BE2C (cell line): ENCODE results near the gene GAD1.

ENCODE experiments used
- DNase-seq: peaks from one replicate; pipeline ENCODE4 v3.0.0-alpha.2; 2020
- H3K27me3 ChIP-seq: fragments of 250-450 bp; sonication (Bioruptor Pico); 2 replicates; pipeline ENCODE4 v1.5.1; 2020; ENCODE audit warnings: mild to moderate bottlenecking
- H3K36me3 ChIP-seq: fragments of 250-450 bp; sonication (Bioruptor Pico); 2 replicates; pipeline ENCODE4 v1.5.1; 2020; ENCODE audit warnings: mild to moderate bottlenecking
- H3K4me1 ChIP-seq: fragments of 250-450 bp; sonication (Bioruptor Pico); 2 replicates; pipeline ENCODE4 v1.5.1; 2020
- H3K4me3 ChIP-seq: 2 replicates; pipeline ENCODE4 v1.5.1; 2011; ENCODE audit warnings: low read depth, low read length
- H3K9me3 ChIP-seq: fragments of 250-450 bp; sonication (Bioruptor Pico); 2 replicates; pipeline ENCODE4 v1.5.1; 2020
- TF ChIP-seq, protein P1 (sequence below): IDR thresholded peaks from 2 replicates; pipeline ENCODE4 v1.5.1; 2012; ENCODE audit warnings: mild to moderate bottlenecking, low read depth, low read length

The GAD1 gene

DNA sequence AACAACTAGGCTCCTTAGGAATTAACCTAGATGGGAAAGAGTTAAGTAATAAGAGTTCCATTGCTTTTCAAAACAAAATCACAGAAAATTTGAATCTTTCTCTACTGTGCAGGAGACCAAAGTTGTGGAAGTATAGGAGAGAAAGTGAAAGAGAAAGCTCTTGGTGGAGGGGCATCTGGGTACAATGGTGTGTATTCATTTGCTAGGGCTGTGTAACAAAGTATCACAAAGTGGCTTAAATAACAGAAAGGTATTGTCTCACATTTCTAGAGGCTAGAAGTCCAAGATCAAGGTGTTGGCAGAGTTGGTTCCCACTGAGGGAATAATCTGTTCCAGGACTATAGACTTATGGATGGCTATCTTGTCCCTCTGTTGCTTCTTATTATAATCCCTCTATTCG lies 61.8 kb downstream of the GAD1 start:
- TF ChIP-seq, protein P1, sequence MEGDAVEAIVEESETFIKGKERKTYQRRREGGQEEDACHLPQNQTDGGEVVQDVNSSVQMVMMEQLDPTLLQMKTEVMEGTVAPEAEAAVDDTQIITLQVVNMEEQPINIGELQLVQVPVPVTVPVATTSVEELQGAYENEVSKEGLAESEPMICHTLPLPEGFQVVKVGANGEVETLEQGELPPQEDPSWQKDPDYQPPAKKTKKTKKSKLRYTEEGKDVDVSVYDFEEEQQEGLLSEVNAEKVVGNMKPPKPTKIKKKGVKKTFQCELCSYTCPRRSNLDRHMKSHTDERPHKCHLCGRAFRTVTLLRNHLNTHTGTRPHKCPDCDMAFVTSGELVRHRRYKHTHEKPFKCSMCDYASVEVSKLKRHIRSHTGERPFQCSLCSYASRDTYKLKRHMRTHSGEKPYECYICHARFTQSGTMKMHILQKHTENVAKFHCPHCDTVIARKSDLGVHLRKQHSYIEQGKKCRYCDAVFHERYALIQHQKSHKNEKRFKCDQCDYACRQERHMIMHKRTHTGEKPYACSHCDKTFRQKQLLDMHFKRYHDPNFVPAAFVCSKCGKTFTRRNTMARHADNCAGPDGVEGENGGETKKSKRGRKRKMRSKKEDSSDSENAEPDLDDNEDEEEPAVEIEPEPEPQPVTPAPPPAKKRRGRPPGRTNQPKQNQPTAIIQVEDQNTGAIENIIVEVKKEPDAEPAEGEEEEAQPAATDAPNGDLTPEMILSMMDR = no peak
- DNase-seq = no peak
- Histone ChIP-seq H3K4me3 (no peak overlapping the region), H3K27me3 (no peaks in the 10 kb centered on the region), H3K4me1 (no peaks in the 10 kb centered on the region), H3K9me3 (no peaks in the 10 kb centered on the region), H3K36me3 (no peaks in the 10 kb centered on the region)

DNA sequence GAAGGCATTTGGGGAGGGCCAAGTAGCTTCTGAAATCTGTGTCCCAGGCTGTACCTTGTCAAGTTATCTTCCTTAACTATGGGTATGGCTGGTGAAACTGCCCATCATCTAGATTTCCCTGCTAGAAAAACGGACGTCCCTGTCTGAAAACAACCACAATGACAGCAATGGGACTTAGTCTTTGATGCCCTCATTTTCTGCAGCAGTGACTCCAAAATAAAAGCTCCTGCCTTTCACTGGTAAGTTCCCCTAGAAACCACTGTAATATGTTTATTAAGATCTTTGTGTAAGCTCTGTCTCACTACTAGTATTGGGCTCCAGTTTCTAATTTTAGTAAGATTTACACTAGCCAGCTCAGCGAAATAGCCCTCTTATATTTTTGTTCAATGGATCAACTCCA lies 65.2 kb downstream of the GAD1 start:
- no peaks in the 10 kb centered on the region for H3K27me3 ChIP-seq
- TF ChIP-seq, protein P1 = no peak
- H3K4me3 ChIP-seq = no peak overlapping the region
- no peak for DNase-seq
- no peaks in the 10 kb centered on the region for H3K36me3 ChIP-seq
- no peaks in the 10 kb centered on the region for H3K9me3 ChIP-seq
- H3K4me1 ChIP-seq = no peaks in the 10 kb centered on the region

DNA sequence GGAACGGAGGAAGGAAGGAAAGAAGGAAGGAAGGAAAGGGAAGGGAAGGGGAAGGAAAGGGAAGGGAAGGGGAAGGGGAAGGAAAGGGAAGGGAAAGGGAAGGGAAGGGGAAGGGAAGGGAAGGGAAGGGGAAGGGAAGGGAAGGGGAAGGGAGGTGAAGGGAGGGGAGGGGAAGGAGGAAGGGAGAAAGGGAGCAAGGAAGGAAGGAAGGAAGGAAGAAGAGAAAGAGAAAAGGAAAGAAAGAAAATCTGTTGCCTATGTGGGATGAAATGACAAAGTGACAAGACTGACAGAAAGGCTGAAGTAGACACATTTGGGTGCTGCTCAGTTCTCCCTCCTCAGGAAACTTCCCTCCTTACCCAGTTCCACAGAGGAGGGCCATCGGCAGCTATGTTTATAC lies 66.1 kb downstream of the GAD1 start:
- Histone ChIP-seq H3K27me3 (no peaks in the 10 kb centered on the region), H3K4me3 (no peak overlapping the region), H3K36me3 (no peaks in the 10 kb centered on the region), H3K4me1 (no peaks in the 10 kb centered on the region), H3K9me3 (no peaks in the 10 kb centered on the region)
- no peak for DNase-seq
- TF ChIP-seq, protein P1 = no peak

DNA sequence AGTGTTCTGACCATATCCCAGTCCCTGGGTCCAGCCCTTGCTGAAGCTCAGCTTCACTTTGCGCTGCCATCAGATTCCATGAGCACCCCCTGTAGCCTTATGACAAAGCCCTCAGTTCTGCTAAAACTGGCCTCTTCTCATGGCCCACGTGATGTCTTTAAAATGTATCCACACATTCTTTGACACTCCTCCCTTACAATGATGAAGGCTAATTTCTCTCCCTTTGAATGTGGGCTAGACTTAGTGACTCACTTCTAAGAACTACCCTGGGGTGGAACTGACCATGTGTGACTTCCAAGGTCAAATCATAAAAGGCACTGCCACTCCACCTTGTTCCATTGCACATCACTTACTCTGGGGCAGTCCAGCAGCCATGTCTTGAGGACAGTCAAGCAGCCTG lies 67.0 kb downstream of the GAD1 start:
- H3K27me3 ChIP-seq = no peaks in the 10 kb centered on the region
- no peaks in the 10 kb centered on the region for H3K9me3 ChIP-seq
- no peak overlapping the region for H3K4me3 ChIP-seq
- H3K4me1 ChIP-seq = no peaks in the 10 kb centered on the region
- TF ChIP-seq, protein P1 = no peak
- no peaks in the 10 kb centered on the region for H3K36me3 ChIP-seq
- no peak for DNase-seq

DNA sequence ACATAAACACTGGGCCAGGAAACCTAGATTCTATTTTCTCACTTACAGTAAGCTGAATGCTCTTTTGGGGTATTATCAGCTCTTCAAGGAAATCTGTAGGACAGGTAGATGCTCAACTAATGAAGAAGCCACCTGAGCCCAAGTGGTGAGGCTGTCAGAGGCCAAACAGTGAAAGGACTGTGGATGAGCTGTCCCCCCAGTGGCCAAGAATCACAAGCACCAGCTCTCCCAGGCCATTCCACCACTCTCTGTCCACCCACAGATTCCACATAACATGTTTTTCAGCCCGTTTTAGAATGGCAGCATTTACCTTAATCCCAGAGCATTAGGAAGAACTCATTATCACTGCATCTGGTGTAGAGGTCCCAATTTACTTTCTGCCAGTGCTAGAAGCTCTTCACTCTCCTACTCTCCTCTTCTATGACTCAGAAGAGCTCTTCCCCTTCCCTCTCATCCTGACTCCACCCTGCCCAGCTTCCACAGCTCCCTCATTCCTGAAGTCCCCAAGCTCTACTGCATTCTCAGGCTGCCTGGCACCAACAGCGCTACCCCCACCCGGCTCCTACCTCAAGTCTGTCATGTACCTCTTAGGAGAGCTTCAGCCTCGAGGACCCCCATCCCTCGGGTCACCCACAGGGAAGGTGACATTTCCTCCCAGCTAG lies 68.6 kb downstream of the GAD1 start:
- TF ChIP-seq, protein P1 = no peak
- Histone ChIP-seq H3K4me3 (no peak overlapping the region), H3K27me3 (no peaks in the 10 kb centered on the region), H3K4me1 (no peaks in the 10 kb centered on the region), H3K36me3 (no peaks in the 10 kb centered on the region), H3K9me3 (no peaks in the 10 kb centered on the region)
- DNase-seq = no peak

DNA sequence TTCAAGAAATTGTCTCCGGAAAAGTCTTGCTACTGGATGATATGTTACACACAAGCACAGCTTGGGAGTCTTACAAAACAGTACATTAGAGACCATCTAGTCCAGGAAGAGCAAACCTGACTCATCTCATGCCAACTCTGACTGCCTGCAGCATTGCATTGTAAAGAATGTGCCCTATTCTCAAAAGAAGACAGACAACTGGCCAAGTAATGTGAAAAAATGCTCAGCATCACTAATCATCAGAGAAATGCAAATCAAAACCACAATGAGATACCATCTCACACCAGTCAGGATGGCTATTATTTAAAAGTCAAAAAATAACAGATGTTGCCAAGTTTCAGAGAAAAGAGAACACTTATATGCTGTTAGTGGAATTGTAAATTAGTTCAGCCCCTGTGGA lies 69.7 kb downstream of the GAD1 start:
- no peaks in the 10 kb centered on the region for H3K4me1 ChIP-seq
- H3K36me3 ChIP-seq = no peaks in the 10 kb centered on the region
- H3K4me3 ChIP-seq = no peak overlapping the region
- H3K9me3 ChIP-seq = no peaks in the 10 kb centered on the region
- no peak for DNase-seq
- no peaks in the 10 kb centered on the region for H3K27me3 ChIP-seq
- TF ChIP-seq, protein P1 = no peak
